ENCODE data around the gene CHST15.
A peak's percentile ranks its signal among the peaks of the same experiment; 100 is the strongest.

CHST15 gene

DNA sequence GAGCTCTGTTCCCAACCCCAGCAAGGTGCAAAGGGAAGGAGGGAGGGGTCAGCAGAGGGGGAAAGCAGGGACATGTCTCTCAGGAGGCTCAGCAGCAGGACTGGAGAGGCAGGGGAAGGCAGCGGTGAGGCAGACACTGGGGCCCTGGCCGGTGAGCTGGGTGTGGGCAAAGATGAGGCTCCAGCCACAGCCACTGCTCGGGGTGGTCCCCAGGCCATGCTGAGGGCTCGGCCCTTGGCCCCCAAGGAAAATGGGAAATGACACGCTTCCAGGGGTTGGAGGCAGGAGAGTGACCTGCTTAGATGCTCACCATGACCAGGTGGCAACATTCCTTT is 35.4 kb upstream of the CHST15 start:
- TF ChIP-seq, protein P1, sequence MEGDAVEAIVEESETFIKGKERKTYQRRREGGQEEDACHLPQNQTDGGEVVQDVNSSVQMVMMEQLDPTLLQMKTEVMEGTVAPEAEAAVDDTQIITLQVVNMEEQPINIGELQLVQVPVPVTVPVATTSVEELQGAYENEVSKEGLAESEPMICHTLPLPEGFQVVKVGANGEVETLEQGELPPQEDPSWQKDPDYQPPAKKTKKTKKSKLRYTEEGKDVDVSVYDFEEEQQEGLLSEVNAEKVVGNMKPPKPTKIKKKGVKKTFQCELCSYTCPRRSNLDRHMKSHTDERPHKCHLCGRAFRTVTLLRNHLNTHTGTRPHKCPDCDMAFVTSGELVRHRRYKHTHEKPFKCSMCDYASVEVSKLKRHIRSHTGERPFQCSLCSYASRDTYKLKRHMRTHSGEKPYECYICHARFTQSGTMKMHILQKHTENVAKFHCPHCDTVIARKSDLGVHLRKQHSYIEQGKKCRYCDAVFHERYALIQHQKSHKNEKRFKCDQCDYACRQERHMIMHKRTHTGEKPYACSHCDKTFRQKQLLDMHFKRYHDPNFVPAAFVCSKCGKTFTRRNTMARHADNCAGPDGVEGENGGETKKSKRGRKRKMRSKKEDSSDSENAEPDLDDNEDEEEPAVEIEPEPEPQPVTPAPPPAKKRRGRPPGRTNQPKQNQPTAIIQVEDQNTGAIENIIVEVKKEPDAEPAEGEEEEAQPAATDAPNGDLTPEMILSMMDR (IDR thresholded peaks at IDR 0.05) = no peak
- Mint-ChIP-seq H3K27me3 (ENCODE audit: low read depth, poor library complexity) (peaks cover 3% of the 10 kb centered on the region), H3K4me3 (no peak overlapping the region), H3K36me3 (ENCODE audit: low read depth) (no peaks in the 10 kb centered on the region), H3K4me1 (peaks cover 46% of the 10 kb centered on the region), H3K27ac (no peak overlapping the region), H3K9me3 (no peaks in the 10 kb centered on the region)
- no peak for DNase-seq

DNA sequence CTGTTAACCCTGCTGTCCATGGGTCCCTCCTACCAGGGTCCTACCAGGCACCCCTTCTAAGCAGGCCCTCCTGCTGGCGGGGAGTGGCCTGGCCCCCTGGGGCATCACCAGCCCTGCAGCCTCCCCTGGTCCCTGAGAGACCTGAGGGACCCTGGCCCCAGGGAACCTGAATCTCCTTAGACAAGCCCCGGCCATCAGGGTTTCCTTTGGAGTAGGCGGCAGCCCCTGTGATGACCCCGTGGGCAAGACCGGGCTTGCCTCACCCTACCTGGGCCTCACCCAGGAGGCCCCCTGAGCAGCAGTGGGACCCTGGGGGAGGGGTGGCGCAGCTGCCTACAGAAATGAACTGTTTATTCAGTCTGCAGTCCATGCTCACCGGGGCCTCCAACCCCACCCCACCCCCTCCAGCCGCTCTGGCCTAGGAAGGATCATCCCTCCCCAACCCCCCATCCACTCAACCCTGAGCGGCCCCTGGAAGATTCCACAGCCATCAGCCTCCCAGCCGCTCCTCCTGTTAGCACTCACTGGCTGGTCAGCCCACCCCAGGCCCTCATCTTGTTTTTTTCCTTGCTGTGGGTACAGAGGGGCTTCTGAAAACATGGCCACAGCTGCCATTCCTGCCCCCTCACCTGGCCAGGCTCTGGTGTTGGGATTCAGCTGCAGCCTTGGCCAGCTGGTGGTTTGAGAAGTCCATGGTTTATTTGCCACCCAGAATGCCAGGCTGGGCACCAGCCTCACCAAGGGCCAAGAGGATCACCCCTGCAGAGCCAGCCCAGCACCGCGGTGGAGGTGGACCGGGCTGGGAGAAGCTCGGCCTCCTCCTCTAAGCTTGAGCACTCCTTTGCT is 34.8 kb upstream of the CHST15 start:
- Mint-ChIP-seq H3K36me3 (ENCODE audit: low read depth) (no peaks in the 10 kb centered on the region), H3K27me3 (ENCODE audit: low read depth, poor library complexity) (no peaks in the 10 kb centered on the region), H3K4me1 (peaks cover 42% of the 10 kb centered on the region), H3K27ac (no peak overlapping the region), H3K4me3 (no peak overlapping the region), H3K9me3 (no peaks in the 10 kb centered on the region)
- no peak for DNase-seq
- TF ChIP-seq, protein P1 (IDR thresholded peaks at IDR 0.05) = no peak

DNA sequence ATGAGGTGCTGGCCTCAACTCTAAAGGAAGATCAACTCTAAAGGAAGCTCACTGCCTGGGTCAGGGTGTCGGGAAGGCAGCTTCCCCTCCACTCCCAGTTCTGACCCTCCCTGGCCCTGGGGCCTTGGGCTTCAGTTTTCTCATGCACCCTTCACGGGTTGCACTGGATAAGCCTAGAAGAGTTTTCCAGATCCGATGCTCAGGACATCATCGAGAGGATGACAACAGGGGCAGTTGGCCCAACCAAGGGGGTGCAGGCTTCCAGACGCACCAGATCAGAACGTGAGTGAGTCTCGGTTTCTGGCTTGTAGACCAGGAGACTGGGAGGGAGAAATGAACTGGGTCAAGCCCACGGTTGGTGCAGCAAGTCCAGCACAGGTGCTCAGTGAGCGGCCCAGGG is 34.2 kb upstream of the CHST15 start:
- Mint-ChIP-seq H3K36me3 (ENCODE audit: low read depth) (no peaks in the 10 kb centered on the region), H3K27ac (peak overlapping the region; percentile 36), H3K27me3 (ENCODE audit: low read depth, poor library complexity) (no peaks in the 10 kb centered on the region), H3K4me3 (no peak overlapping the region), H3K4me1 (peaks cover 42% of the 10 kb centered on the region), H3K9me3 (no peaks in the 10 kb centered on the region)
- DNase-seq = no peak
- TF ChIP-seq, protein P1 (IDR thresholded peaks at IDR 0.05) = no peak

DNA sequence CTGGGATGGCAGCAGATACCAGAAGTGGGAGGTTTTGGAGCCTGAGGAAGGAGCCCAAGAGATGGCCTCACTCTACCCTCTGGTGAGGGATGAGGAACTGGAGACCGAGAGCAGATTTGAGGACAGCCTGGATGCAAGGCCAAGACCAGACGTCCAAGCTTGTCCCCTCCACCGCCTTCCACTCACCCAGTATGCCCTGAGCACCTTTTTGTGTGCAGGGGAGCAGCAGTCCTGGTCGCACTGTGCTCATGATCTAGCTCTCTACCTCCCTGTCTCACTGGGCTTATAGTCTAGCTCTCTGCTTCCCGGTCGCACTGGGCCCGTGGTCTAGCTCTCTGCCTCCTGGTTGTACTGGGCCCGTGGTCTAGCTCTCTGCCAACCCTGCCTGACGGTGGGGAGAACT is 33.6 kb upstream of the CHST15 start:
- Mint-ChIP-seq H3K27ac (no peak overlapping the region), H3K4me3 (no peak overlapping the region), H3K27me3 (ENCODE audit: low read depth, poor library complexity) (no peaks in the 10 kb centered on the region), H3K4me1 (peaks cover 45% of the 10 kb centered on the region), H3K9me3 (no peaks in the 10 kb centered on the region), H3K36me3 (ENCODE audit: low read depth) (no peaks in the 10 kb centered on the region)
- TF ChIP-seq, protein P1 (IDR thresholded peaks at IDR 0.05) = no peak
- no peak for DNase-seq

DNA sequence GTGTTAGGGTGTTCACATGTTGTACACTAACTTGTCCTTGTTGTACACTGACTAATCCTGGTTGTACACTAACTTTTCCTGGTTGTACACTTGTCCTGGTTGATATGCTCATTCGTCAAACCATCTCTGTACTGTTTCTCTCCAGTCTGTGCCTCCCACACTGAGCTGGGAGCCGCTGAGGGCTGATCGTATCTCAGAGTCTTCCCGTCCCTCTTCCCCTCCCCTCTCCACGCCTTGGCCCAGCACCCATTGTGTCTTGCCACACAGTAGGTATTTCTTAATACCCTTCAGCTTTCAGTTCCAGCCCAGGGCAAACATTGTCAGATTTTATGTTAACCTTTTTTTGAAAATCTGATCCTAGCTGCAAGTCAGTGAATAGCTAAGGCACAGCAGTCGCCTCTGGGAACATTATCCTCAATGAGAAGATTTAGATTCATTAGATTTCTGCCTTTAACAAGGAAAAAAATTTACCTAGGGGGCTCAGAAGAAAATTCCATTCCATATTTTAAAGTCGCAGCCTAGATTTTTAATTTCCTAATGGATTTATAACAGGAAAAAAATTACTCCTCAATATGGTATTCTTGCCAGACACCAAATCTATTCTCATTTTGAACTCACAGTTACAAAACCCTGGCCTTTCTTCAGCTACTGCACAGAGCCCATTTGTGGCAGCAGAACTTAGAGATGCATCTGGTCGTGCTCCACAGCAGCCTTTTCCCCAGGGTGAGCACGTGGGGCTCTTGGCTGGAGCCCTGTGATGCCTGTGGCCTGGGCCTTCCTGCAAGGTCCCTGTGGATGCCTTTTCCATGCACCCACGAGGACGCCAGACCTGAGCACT is 33.0 kb upstream of the CHST15 start:
- TF ChIP-seq, protein P1 (IDR thresholded peaks at IDR 0.05) = no peak
- DNase-seq = no peak
- H3K9me3 Mint-ChIP-seq = no peaks in the 10 kb centered on the region
- peaks cover 41% of the 10 kb centered on the region for H3K4me1 Mint-ChIP-seq
- no peak overlapping the region for H3K4me3 Mint-ChIP-seq
- no peaks in the 10 kb centered on the region for H3K27me3 Mint-ChIP-seq (ENCODE audit: low read depth, poor library complexity)
- no peak overlapping the region for H3K27ac Mint-ChIP-seq
- no peaks in the 10 kb centered on the region for H3K36me3 Mint-ChIP-seq (ENCODE audit: low read depth)

Data from nephron progenitor cell (in vitro differentiated cells).